IMR-90 (cell line): ENCODE measurements around the gene SPI1. TPM values are rescaled to one million over a fixed set of nuclear protein-coding genes. Genes with fewer than 3 reads are reported as not detected.

ENCODE experiments used
- ATAC-seq: fragments of 200-7000 bp; cut with Tn5 transposase; 2 replicates; pipeline ENCODE4 v1.9.1; 2020; ENCODE audit warnings: low read depth, mild to moderate bottlenecking, moderate library complexity
- BruUV-seq: library from RNA; stranded (reverse); fragments of 400-500 nt; replicated peaks from 2 replicates; lab custom pipeline; 2021; lab: Mats Ljungman, UMichigan
- CTCF ChIA-PET: fragments of 300-600 bp; formaldehyde crosslinking; extraction: SDS; loops from one replicate; lab custom pipeline; 2021; ENCODE audit warnings: antibody characterized with exemption; lab: Yijun Ruan, JAX
- POLR2A ChIA-PET: fragments of 300-600 bp; sonication (Branson Sonifier 250); formaldehyde crosslinking; loops from one replicate; lab custom pipeline; 2022; ENCODE audit warnings: antibody characterized with exemption; ENCODE audit not compliant: unreplicated experiment; lab: Charles Lee
- DNase-seq: peaks from one replicate; pipeline ENCODE4 v3.0.0; 2013
- H2AFZ ChIP-seq: replicated peaks from 2 replicates; pipeline ENCODE3; 2013; ENCODE audit warnings: low read length, mild to moderate bottlenecking; ENCODE audit not compliant: poor library complexity
- H2AK5ac ChIP-seq: 2 replicates; pipeline ENCODE4 v1.6.1; 2013; ENCODE audit warnings: low read depth, low read length, inconsistent platforms
- H2AK9ac ChIP-seq: replicated peaks from 2 replicates; pipeline ENCODE3; 2013; ENCODE audit warnings: mild to moderate bottlenecking, low read depth, low read length, moderate library complexity; ENCODE audit not compliant: poor library complexity
- H2BK120ac ChIP-seq: 2 replicates; pipeline ENCODE4 v1.6.1; 2013; ENCODE audit warnings: low read depth, low read length, inconsistent platforms
- H2BK15ac ChIP-seq: 3 replicates; pipeline ENCODE4 v1.6.1; 2013; ENCODE audit warnings: low read depth, low read length, inconsistent platforms
- H2BK20ac ChIP-seq: 2 replicates; pipeline ENCODE4 v1.6.1; 2013; ENCODE audit warnings: low read depth, mild to moderate bottlenecking, inconsistent platforms, low read length, moderate library complexity
- H2BK5ac ChIP-seq: 2 replicates; pipeline ENCODE4 v1.6.1; 2013; ENCODE audit warnings: mild to moderate bottlenecking, low read depth, low read length, inconsistent platforms; ENCODE audit not compliant: poor library complexity, severe bottlenecking
- H3K14ac ChIP-seq: replicated peaks from 2 replicates; pipeline ENCODE4 v1.6.1; 2013; ENCODE audit warnings: low read depth, low read length, inconsistent platforms
- H3K18ac ChIP-seq: 2 replicates; pipeline ENCODE4 v1.6.1; 2013; ENCODE audit warnings: low read depth, low read length, control low read depth
- H3K23ac ChIP-seq: 2 replicates; pipeline ENCODE4 v1.6.1; 2013; ENCODE audit warnings: low read depth, low read length, inconsistent platforms
- H3K27ac ChIP-seq: 2 replicates; pipeline ENCODE4 v1.5.1; 2013; ENCODE audit warnings: mild to moderate bottlenecking, control low read depth, low read length; ENCODE audit not compliant: insufficient read depth
- H3K27me3 ChIP-seq: 2 replicates; pipeline ENCODE4 v1.6.1; 2013; ENCODE audit warnings: low read length; ENCODE audit not compliant: control insufficient read depth, insufficient read depth
- H3K36me3 ChIP-seq: 2 replicates; pipeline ENCODE4 v1.6.1; 2013; ENCODE audit warnings: low read length, mixed read lengths; ENCODE audit not compliant: control insufficient read depth, insufficient read depth
- H3K4ac ChIP-seq: 2 replicates; pipeline ENCODE4 v1.6.1; 2013; ENCODE audit warnings: low read depth, low read length, inconsistent platforms
- H3K4me1 ChIP-seq: 2 replicates; pipeline ENCODE4 v1.6.1; 2013; ENCODE audit warnings: low read length, mixed read lengths; ENCODE audit not compliant: control insufficient read depth, insufficient read depth
- H3K4me2 ChIP-seq: 2 replicates; pipeline ENCODE4 v1.6.1; 2013; ENCODE audit warnings: low read depth, mild to moderate bottlenecking, control low read depth, low read length, moderate library complexity
- H3K4me3 ChIP-seq: 2 replicates; pipeline ENCODE4 v1.5.1; 2013; ENCODE audit warnings: low read depth, mild to moderate bottlenecking, control low read depth, low read length, moderate library complexity; ENCODE audit not compliant: insufficient read depth
- H3K56ac ChIP-seq: 2 replicates; pipeline ENCODE4 v1.6.1; 2013; ENCODE audit warnings: low read length, inconsistent platforms; ENCODE audit not compliant: insufficient read depth; ENCODE audit errors: extremely low read depth
- H3K79me1 ChIP-seq, 2 experiments: 2 replicates each; pipeline ENCODE4 v1.6.1; 2013; ENCODE audit warnings: low read length in 2 of 2, inconsistent platforms in 1 of 2, low read depth in 1 of 2
- H3K9ac ChIP-seq: 2 replicates; pipeline ENCODE4 v1.6.1; 2013; ENCODE audit warnings: low read depth, low read length, control low read depth
- H3K9me1 ChIP-seq: 2 replicates; pipeline ENCODE4 v1.6.1; 2013; ENCODE audit warnings: low read length, inconsistent platforms; ENCODE audit not compliant: insufficient read depth
- H3K9me3 ChIP-seq: 2 replicates; pipeline ENCODE4 v1.6.1; 2013; ENCODE audit warnings: low read length; ENCODE audit not compliant: control insufficient read depth, insufficient read depth
- H4K20me1 ChIP-seq: 2 replicates; pipeline ENCODE4 v1.6.1; 2013; ENCODE audit warnings: low read length, inconsistent platforms; ENCODE audit not compliant: insufficient read depth
- H4K5ac ChIP-seq: 2 replicates; pipeline ENCODE4 v1.6.1; 2013; ENCODE audit warnings: mild to moderate bottlenecking, low read depth, low read length, control low read depth
- H4K8ac ChIP-seq, 2 experiments: 2 replicates each; pipeline ENCODE4 v1.6.1; 2013; ENCODE audit warnings: low read depth in 2 of 2, low read length in 2 of 2, control low read depth in 1 of 2, inconsistent platforms in 1 of 2
- H4K91ac ChIP-seq: 2 replicates; pipeline ENCODE4 v1.6.1; 2013; ENCODE audit warnings: low read depth, low read length, inconsistent platforms; ENCODE audit not compliant: insufficient read depth
- CEBPB ChIP-seq: IDR thresholded peaks from 2 replicates; pipeline ENCODE4 v1.6.1; 2012; ENCODE audit warnings: low read depth, low read length, improper control_type of control experiment
- CHD1 ChIP-seq: IDR thresholded peaks from 2 replicates; pipeline ENCODE4 v1.6.1; 2012; ENCODE audit warnings: low read depth, low read length, improper control_type of control experiment
- ELK1 ChIP-seq: fragments of 150-350 bp; IDR thresholded peaks from 2 replicates; pipeline ENCODE4 v1.6.1; 2016; ENCODE audit warnings: low read depth, mild to moderate bottlenecking, low read length, moderate library complexity, borderline replicate concordance
- MXI1 ChIP-seq: IDR thresholded peaks from 2 replicates; pipeline ENCODE4 v1.6.1; 2012; ENCODE audit warnings: low read depth, mild to moderate bottlenecking, low read length, moderate library complexity, borderline replicate concordance
- POLR2A ChIP-seq: IDR thresholded peaks from 2 replicates; pipeline ENCODE4 v1.6.1; 2012; ENCODE audit warnings: mild to moderate bottlenecking, low read depth, low read length
- RAD21 ChIP-seq: IDR thresholded peaks from 2 replicates; pipeline ENCODE4 v1.6.1; 2012; ENCODE audit warnings: low read length, improper control_type of control experiment
- RCOR1 ChIP-seq: IDR thresholded peaks from 2 replicates; pipeline ENCODE4 v1.6.1; 2012; ENCODE audit warnings: mild to moderate bottlenecking, low read length, improper control_type of control experiment; ENCODE audit not compliant: insufficient replicate concordance
- RFX5 ChIP-seq: IDR thresholded peaks from 2 replicates; pipeline ENCODE4 v1.8.0; 2012; ENCODE audit warnings: low read depth, mild to moderate bottlenecking, low read length, moderate library complexity
- SMC3 ChIP-seq: fragments of 150-350 bp; IDR thresholded peaks from 2 replicates; pipeline ENCODE4 v1.6.1; 2016; ENCODE audit warnings: low read depth, mild to moderate bottlenecking, antibody characterized with exemption, low read length, moderate library complexity
- USF2 ChIP-seq: fragments of 150-350 bp; IDR thresholded peaks from 2 replicates; pipeline ENCODE4 v1.6.1; 2017; ENCODE audit warnings: mild to moderate bottlenecking, antibody characterized with exemption, low read length, low read depth
- WGBS, 2 experiments: methylation state at CpG; one replicate each; pipeline versions ENCODE4 v1.1.5 to v1.1.7; 2013; ENCODE audit warnings: missing lambda C conversion rate in 2 of 2; ENCODE audit not compliant: insufficient read length in 1 of 2; ENCODE audit errors: extremely low coverage in 2 of 2; 5-methylcytosine and 5-hydroxymethylcytosine counted together
- dilution Hi-C: fragments of 300-500 bp; cut with HindIII; formaldehyde crosslinking; loops from one replicate; pipeline ENCODE4 v1.14.3; 2018; ENCODE audit warnings: low sequenced_read_pairs; ENCODE audit not compliant: unreplicated experiment
- in situ Hi-C: fragments of 300-500 bp; cut with MboI; formaldehyde crosslinking; loops from 3 replicates; pipeline ENCODE4 v1.14.3; 2019; ENCODE audit warnings: low sequenced_read_pairs, inconsistent platforms, mixed read lengths
- intact Hi-C: fragments of 100-400 bp; cut with micrococcal nuclease; formaldehyde crosslinking; loops from 2 replicates; pipeline ENCODE4 v1.10.0; 2022
- polyA plus RNA-seq, 3 experiments: library from polyadenylated mRNA; depleted of rRNA; stranded (reverse); fragments of >200 nt; gene quantifications; 2 replicates each; pipeline ENCODE4 v1.2.3, GENCODE V29; 2012; ENCODE audit warnings: low replicate concordance in 1 of 3
- total RNA-seq: library from RNA; depleted of rRNA; stranded (reverse); fragments of >200 nt; gene quantifications from 2 replicates; pipeline ENCODE4 v1.2.3, GENCODE V29; 2012

Gene SPI1
- total and polyA plus RNA-seq, 2 of the 4 experiments (the other 2 are of a cell fraction) = not detected

- TF ChIP-seq ELK1 (no peak), RFX5 (no peak)
Measured at GRCh38 chr11:47413908-47414684, 35.7 kb upstream of the SPI1 start (continued).

GRCh38 chr11:47413351-47413750, 35.0 kb upstream of the SPI1 start:
- BruUV-seq = no TSS peak
- H2AK9ac ChIP-seq = peak overlapping the region; percentile 93
- POLR2A ChIA-PET = interaction anchor here (0.6 kb wide), 1 partner anchor 700 kb away, joined by 3 read pairs; no protein-coding TSS in a partner anchor
- in situ Hi-C loops = no loop called here
- H3K18ac ChIP-seq = peak overlapping the region; percentile 12
- peak overlapping the region; percentile 22; the same call in 1 of the 2 replicates for H2BK20ac ChIP-seq
- no peaks in the 10 kb centered on the region for H3K9me3 ChIP-seq
- CTCF ChIA-PET = no interaction called here
- no peaks in the 10 kb centered on the region for H3K27me3 ChIP-seq
- 0 out of 2 replicates have a peak overlapping the region, but pooled peaks have one; percentile 1 for H3K23ac ChIP-seq
- dilution Hi-C loops = no loop called here
- H2BK120ac ChIP-seq = peak overlapping the region; percentile 91
- H4K5ac ChIP-seq = peak overlapping the region; percentile 42; the same call in 1 of the 2 replicates
- ATAC-seq (no peak), DNase-seq (no peak)
- TF ChIP-seq CHD1 = no peak
- TF ChIP-seq SMC3 = no peak
- no peak for TF ChIP-seq POLR2A
- no peak for TF ChIP-seq MXI1
- TF ChIP-seq CEBPB = no peak
- TF ChIP-seq RFX5 = no peak
- no peak for TF ChIP-seq RCOR1
- TF ChIP-seq USF2 = no peak
- TF ChIP-seq RAD21 = no peak
- peaks cover 23 to 74% of the 10 kb centered on the region in 2 experiments; a peak in 3 of 4 replicates for H3K79me1 ChIP-seq
- H3K27ac ChIP-seq = peak overlapping the region; percentile 79
- H3K9me1 ChIP-seq = peaks cover 6% of the 10 kb centered on the region; the same call in 1 of the 2 replicates
- no peak overlapping the region for H3K4me3 ChIP-seq
- peaks cover 56% of the 10 kb centered on the region for H3K4me1 ChIP-seq
- WGBS, 2 experiments = 100% methylated on average over 6 of the region's 13 CpGs; no CpG with 5 or more reads in 1 of the 2 experiments
- peak overlapping the region; percentile 48 to 69; a peak in 3 of 4 replicates for H4K8ac ChIP-seq
- peak overlapping the region; percentile 74 for H2BK5ac ChIP-seq
- H3K9ac ChIP-seq = 0 out of 2 replicates have a peak overlapping the region, but pooled peaks have one; percentile 15
- H3K4ac ChIP-seq = peak overlapping the region; percentile 85
- peaks cover 61% of the 10 kb centered on the region for H3K36me3 ChIP-seq
- H2AK5ac ChIP-seq = peak overlapping the region; percentile 99
- no peak overlapping the region for H3K4me2 ChIP-seq
- H3K14ac ChIP-seq = peak overlapping the region; percentile 41
- peak overlapping the region; percentile 73; the same call in 2 of the 3 replicates for H2BK15ac ChIP-seq
- no peak overlapping the region for H2AFZ ChIP-seq
- H4K20me1 ChIP-seq = peaks cover 31% of the 10 kb centered on the region; the same call in 1 of the 2 replicates
- peak overlapping the region; percentile 88 for H4K91ac ChIP-seq
- no peak overlapping the region for H3K56ac ChIP-seq
- intact Hi-C loops = no loop called here
